Measurements from ENCODE around the gene RAP1A.
"Not testable (repeated sequence)": the region's sequence is repeated elsewhere in the genome, so short reads cannot be mapped to it uniquely, and the experiment has no call there.

RAP1A gene

GRCh38 chr1:111665497-111665896, 45.9 kb downstream of the RAP1A start:
- DNase-seq (ENCODE audit: low read depth in 2 of 2): no peak

- DNase-seq (ENCODE audit: low read depth in 2 of 2): no peak
Measured at GRCh38 chr1:111666828-111667227, 47.2 kb downstream of the RAP1A start.

DNA sequence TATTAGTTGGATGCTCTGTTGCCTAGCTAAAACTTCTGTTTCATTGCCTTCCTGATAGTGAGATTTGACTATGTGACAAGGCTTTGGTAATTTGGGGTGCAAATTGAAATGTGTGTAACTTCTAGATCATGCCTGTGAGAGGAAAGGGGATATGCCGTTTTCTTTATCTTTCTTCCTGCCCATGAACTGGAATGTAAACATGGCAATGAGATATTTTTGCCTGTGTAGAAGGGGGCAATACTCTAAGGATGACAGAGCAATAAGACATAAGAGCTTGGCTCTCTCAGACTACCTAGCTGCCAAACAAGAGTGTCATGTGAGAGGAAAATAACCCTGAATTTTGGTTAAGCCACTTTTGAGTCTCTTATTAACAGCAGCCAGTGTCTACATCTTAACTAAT, 49.7 kb downstream of the RAP1A start:
- DNase-seq (ENCODE audit: low read depth in 2 of 2): no peak

GRCh38 chr1:111671852-111672251, 52.3 kb downstream of the RAP1A start:
- no peak for DNase-seq (ENCODE audit: low read depth in 2 of 2)

DNA sequence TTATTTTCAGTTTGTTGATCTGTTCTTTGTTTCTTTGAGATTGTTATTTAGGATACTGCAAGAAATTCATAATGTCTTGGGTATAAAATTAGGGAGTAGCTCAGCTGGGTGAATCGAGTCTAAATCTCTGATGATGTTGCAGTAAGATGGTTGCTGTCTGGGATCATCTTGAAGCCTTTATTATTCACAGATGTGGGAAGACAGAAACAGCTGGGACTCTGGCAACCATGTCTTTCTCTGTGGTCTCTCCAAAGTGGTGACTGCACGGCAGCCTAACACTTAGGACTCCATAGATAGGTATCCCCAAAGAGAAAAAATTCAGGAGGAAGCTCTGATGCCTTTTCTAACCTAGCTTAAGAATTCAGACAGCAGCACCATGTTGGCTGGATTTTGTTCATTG, 52.7 kb downstream of the RAP1A start:
- no peak for DNase-seq (ENCODE audit: low read depth in 2 of 2)

DNA sequence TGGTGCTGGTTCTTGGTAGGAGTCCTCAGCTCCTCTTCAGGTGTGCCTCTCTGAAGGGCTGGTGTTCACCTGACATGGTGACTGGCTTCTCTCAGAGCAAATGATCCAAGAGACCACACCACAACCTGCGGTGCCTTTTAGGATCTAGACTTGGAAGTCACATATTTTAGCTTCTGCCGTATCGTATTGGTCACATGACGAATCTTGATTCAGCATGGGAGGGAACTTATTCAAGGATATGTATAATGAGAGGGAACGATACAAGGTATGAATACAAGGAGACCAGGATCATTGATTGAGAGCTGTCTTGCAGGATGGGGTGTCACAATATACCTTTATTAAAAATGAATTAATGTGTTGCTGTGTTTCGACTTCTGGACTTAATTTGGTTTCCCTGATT, 58.0 kb downstream of the RAP1A start:
- no peak for DNase-seq (ENCODE audit: low read depth in 2 of 2)

DNA sequence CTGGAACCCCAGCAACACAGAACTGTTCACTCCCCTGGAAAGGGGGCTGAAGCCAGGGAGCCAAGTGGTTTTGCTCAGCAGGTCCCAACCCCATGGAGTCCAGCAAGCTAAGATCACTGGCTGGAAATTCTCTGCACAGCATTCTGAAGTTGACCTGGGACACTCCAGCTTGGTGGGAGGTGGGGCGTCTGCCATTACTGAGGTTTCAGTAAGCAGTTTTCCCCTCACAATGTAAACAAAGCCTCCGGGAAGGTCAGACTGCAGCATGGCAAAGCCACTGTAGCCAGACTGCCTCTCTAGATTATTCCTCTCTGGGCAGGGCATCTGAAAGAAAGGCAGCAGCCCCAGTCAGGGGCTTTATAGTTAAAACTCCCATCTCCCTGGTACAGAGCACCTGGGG, 60.0 kb downstream of the RAP1A start:
- no peak for DNase-seq (ENCODE audit: low read depth in 2 of 2)

DNA sequence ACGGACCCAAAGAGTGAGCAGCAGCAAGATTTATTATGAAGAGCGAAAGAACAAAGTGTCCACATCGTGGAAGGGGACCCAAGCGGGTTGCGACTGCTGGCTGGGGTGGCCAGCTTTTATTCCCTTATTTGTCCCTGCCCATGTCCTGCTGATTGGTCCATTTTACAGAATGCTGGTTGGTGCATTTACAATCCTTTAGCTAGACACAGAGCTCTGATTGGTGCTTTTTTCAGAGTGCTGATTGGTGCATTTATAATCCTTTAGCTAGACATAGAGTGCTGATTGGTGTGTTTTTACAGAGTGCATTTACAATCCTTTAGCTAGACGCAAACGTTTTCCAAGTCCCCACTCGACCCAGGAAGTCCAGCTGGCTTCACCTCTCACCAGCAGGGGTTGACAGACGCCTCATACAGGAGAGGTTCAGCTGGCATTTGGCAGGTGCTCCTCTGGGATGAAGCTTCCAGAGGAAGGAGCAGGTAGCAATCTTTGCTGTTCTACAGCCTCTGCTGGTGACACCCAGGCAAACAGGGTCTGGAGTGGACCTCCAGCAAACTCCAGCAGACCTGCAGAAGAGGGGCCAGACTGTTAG, 60.7 kb downstream of the RAP1A start:
- not testable (repeated sequence) for DNase-seq (ENCODE audit: low read depth in 2 of 2)

- DNase-seq (ENCODE audit: low read depth in 2 of 2): not testable (repeated sequence)
Measured at GRCh38 chr1:111685293-111686153, 65.9 kb downstream of the RAP1A start.

- DNase-seq (ENCODE audit: low read depth in 2 of 2): no peak
Measured at GRCh38 chr1:111690306-111690617, 70.7 kb downstream of the RAP1A start.

GRCh38 chr1:111691886-111692285, 72.3 kb downstream of the RAP1A start:
- DNase-seq (ENCODE audit: low read depth in 2 of 2): no peak

GRCh38 chr1:111695801-111696200, 76.2 kb downstream of the RAP1A start:
- no peak for DNase-seq (ENCODE audit: low read depth in 2 of 2)

DNA sequence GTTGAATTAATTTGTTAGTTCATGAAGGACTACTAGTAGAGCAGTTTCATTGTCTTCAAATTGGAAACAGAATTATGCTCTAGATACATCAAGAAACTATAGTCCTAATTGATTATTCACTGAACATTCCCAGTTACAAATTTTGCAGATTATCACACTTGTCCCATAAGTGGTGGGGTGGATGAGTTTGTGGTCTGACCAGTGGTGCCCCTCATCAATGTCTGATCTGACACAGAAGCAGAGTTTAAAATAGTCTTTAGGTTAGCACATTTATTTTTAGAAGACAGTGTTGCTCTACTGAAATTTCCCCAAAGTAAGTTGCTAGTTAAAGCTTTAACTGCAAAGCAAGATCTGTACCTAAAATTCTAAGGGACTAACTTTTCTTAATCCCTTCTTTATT, 76.7 kb downstream of the RAP1A start:
- DNase-seq (ENCODE audit: low read depth in 2 of 2): no peak

DNA sequence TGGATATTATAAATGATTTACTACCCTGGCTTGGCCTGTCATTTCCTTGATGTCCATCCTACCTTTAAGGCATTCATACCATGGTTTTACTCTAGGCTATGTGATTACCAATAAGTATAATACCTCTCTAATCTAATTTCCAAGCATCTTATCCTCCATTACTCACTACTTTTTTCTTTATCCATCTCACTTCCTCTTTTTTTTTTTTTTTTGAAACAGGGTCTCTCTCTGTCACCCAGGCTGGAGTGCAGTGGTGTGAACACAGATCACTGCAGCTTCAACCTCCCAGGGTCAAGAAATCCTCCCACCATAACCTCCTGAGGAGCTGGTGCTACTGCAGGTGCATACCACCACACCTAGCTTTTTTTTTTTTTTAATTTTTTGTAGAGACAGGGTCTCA, 79.7 kb downstream of the RAP1A start:
- no peak for DNase-seq (ENCODE audit: low read depth in 2 of 2)

- DNase-seq (ENCODE audit: low read depth in 2 of 2): no peak
Measured at GRCh38 chr1:111702504-111703050, 83.0 kb downstream of the RAP1A start.

DNA sequence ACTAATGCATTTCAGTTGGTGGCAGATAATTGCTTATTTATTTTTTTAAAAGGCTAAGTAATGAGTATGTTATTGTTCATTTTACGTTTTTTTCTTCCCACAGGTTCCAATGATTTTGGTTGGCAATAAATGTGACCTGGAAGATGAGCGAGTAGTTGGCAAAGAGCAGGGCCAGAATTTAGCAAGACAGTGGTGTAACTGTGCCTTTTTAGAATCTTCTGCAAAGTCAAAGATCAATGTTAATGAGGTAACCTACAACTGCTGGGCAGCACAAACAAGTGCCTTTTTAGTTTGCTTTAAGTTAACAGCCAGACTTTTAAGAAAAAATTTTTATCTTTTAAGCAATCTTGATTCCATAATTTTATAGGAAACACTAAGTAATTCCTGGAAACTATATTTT, 84.7 kb downstream of the RAP1A start:
- no peak for DNase-seq (ENCODE audit: low read depth in 2 of 2)

DNA sequence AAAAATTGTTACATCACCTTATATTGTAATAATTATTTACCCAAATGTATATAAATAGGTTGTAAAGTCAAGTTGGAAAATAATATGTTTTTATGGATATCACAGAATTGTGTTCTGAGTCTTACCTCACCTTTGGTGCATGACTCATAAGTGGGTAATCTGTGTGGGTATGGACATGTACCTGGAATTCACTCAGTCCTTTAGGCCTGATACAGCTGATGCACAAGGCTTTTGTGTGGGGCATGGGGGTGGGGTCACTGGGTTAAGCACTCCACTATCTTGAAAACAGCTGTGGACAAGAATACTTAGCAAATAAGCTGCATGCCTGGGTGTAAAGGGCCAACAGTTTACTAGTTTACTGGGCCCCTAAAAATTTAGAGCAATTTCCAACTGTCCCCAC, 85.2 kb downstream of the RAP1A start:
- no peak for DNase-seq (ENCODE audit: low read depth in 2 of 2)

- DNase-seq (ENCODE audit: low read depth in 2 of 2): no peak
Measured at GRCh38 chr1:111705841-111706240, 86.3 kb downstream of the RAP1A start.

- no peak for DNase-seq (ENCODE audit: low read depth in 2 of 2)
Measured at GRCh38 chr1:111706921-111707320, 87.3 kb downstream of the RAP1A start.

GRCh38 chr1:111707906-111708305, 88.3 kb downstream of the RAP1A start:
- DNase-seq (ENCODE audit: low read depth in 2 of 2): no peak

- DNase-seq (ENCODE audit: low read depth in 2 of 2): no peak
Measured at GRCh38 chr1:111709986-111710385, 90.4 kb downstream of the RAP1A start.

DNA sequence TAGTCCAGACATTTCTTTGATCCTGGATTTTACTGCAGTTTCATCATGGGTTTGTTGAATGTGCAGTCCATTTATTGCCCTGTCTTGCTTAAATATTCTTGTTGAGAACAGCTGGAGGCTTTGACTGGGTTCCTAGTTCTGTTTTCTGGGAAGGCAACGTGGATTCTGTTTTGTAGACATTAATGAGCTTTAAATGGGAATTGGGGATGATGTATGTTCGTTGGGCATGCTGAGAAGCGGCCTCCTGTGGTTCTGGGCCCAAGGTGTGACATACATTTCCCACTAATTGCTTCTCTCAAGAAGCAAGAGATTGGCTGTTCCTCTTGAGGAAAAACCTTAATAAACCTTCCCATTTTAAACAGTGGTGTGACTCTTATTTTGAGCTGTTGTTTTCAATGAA, 96.7 kb downstream of the RAP1A start:
- no peak for DNase-seq (ENCODE audit: low read depth in 2 of 2)

DNA sequence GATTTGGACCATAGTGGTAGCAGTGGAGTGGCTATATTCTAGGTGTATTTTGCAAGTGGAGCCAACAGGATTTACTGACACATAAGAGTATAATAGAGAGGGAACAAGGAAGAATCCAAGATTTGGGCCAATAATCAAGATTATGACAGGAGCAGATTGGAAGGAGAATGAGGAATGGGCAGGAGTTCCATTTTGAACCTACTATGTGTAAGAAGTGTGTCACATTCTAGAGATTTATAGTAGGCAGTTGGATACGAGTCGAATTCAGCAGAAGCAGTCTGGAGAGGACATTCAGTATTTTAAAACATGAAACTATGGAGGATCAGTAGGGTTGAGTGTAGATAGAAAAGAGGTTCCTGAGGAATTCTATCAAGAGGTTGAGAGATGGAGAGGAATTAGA, 97.9 kb downstream of the RAP1A start:
- DNase-seq (ENCODE audit: low read depth in 2 of 2): no peak

All from activated CD8-positive, alpha-beta memory T cell treated with anti-CD3 and anti-CD28 coated beads for 4 hours (primary cell).